VCaP (cell line): ENCODE results near the gene CTSC.

Experiments used
- H3K27ac ChIP-seq: fragments of 450-650 bp; 2 replicates; pipeline ENCODE4 v1.5.1; 2017
- CTCF ChIP-seq: fragments of 450-650 bp; conservative IDR thresholded peaks from 2 replicates; pipeline ENCODE4 v1.5.1; 2017; ENCODE audit warnings: mild to moderate bottlenecking, moderate library complexity

CTSC gene

DNA sequence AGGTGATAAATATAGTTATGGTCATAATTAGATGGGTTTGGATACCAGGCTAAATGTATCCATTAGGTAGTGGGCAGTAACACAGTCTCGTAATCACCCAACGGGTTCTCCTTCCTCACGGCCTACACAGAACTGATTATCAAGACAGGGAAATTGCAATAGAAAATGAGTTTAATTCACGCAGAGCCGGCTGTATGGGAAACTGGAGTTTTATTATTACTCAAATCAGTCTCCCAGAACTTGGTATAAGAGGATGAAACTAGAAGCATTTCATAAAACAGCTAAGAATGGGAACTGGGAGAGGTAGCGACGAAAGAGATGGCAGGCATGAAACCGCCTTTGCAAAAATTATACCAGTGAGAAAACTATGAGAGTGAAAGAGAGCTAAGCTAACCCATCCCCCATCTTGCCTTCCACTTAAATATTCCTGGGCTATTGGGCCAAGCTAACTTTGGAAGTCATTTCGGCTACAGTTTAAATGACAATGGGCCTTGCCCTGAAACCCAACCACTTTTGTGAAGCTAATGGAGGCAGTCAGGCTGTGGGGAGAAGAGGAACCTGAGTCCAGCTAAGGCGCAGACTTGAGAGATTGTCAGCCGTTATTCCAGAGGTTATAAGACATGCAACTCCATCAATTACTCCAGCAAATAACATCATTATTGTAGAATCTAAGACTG lies 29.6 kb downstream of the CTSC start:
- TF ChIP-seq CTCF: no peak
- no peak overlapping the region for H3K27ac ChIP-seq

DNA sequence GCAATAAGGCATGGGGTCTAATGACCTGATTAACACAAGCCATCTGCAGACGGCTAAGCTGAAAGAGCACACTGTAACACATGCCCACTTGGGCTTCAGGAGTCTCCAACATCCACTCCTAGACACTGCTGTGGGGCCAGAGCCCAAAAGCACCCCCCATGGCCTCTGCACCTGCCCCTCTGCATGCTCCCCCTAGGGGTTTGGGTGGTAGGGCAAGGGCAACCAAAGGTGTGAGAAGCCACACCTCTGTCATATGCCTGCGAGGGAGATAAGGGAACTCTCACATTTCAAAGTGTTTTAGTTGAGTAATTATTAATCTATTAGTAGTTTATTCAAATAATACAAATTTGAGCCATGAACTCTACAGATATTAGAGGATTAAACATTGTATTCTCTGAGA lies 30.8 kb downstream of the CTSC start:
- no peak overlapping the region for H3K27ac ChIP-seq
- no peak for TF ChIP-seq CTCF

GRCh38 chr11:88305430-88305829 lies 32.1 kb downstream of the CTSC start:
- no peak for TF ChIP-seq CTCF
- H3K27ac ChIP-seq: no peak overlapping the region

DNA sequence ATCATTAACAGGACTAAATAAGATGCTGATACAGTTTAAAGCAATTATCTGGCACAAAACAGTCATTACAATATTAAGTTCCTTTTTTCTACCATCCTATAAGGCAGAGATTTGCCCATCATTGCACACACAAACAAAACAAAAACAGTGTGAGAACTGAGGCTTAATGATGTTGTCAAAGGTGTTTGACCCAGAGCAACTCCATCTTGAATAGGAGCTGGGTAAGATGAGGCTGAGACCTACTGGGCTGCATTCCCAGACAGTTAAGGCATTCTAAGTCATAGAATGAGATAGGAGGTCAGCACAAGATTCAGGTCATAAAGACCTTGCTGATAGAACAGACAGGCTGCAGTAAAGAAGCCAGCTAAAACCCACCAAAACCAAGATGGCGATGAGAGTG lies 33.2 kb downstream of the CTSC start:
- H3K27ac ChIP-seq: no peak overlapping the region
- TF ChIP-seq CTCF: no peak

- no peak for TF ChIP-seq CTCF
- no peak overlapping the region for H3K27ac ChIP-seq
These were observed 34.5 kb downstream of the CTSC start for GRCh38 chr11:88303037-88303436.

DNA sequence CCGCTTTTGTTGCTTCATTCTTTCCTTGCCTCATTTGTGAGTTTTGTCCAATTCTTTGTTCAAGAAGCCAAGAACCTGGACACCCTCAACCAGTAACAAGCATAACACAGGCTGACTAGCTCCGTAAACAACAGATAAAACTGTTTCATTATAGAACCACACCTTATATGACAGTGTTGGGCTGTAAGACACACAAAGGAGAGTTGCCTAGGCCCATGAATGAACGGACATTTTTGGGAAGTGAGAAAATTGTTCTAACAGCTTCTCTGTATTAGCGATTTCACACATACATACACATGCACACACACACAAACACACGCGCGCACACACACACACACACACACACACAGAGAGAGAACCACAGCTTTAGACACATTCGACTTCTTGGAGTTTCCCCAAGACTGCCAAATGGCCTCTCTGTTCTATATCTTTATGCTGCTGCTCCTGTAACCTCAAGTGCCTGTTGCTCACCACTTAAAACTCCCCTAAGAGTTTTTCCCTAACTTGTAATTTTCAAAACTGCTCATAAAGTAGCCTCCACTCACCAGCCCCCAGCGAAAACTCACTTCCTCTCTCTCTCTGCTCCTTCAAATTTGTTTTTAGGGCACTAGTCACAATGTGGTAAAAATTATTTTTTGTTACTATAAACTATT lies 35.9 kb downstream of the CTSC start:
- no peak overlapping the region for H3K27ac ChIP-seq
- no peak for TF ChIP-seq CTCF

DNA sequence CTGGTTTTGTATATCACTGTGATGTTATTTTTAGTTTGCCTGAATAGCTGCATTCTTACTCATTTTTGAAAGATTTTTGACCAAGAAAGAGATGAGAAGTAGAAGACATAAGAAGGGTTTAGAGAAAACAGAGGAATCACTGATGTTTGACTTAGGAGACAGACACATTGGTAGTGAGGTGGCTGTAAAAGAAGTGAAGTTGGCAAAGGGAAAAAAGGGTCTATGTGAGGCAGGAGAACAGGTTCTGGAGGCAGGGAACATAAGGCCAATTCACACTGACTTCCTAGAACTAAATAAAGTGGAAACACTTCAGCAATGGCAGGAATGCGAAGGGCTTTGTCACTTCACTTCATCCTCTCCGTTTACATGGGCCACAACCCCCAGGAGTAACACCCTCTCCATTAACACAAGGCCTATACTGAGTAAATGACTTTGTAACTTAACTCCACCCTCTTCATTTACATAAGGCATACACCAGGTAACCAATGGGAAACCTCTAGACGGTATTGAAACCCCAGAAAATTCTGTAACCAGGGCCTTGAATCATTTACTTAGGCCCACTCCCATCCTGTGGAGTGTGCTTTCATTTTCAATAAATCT lies 36.5 kb downstream of the CTSC start:
- TF ChIP-seq CTCF: no peak
- H3K27ac ChIP-seq: no peak overlapping the region
